DMS 273 treated with DMSO at 0.1 percent for 48 hours (cell line): Measurements from ENCODE around the gene GPR173.
A peak's percentile ranks its signal among the peaks of the same experiment; 100 is the strongest.

Experiments
- DNase-seq: peaks from one replicate; lab custom pipeline; 2025; lab: John Stamatoyannopoulos, UW

GPR173 gene

GRCh38 chrX:53089925-53090324, 41.3 kb downstream of the GPR173 start:
- DNase-seq, result no peak

GRCh38 chrX:53091354-53091753, 42.8 kb downstream of the GPR173 start:
- DNase-seq, result no peak

GRCh38 chrX:53093177-53093655, 44.6 kb downstream of the GPR173 start:
- DNase-seq, result peak; percentile 55

GRCh38 chrX:53093748-53094581, 45.4 kb downstream of the GPR173 start, which contains the start of gene KANTR:
Gene KANTR (plus strand): TSS chrX:53094142. CDS start chrX:53124273, 30,131 bp downstream.
- DNase-seq, result peak; percentile 95

- DNase-seq, result no peak
Observed at GRCh38 chrX:53094582-53094905, 46.0 kb downstream of the GPR173 start.

- no peak for DNase-seq
Observed at GRCh38 chrX:53095796-53096195, 47.2 kb downstream of the GPR173 start.

GRCh38 chrX:53114864-53115549, 66.4 kb downstream of the GPR173 start:
- DNase-seq, result no peak

GRCh38 chrX:53115550-53115874, 66.9 kb downstream of the GPR173 start:
- no peak for DNase-seq

GRCh38 chrX:53116101-53116500, 67.5 kb downstream of the GPR173 start:
- DNase-seq, result no peak

- no peak for DNase-seq
Observed at GRCh38 chrX:53122013-53122412, 73.4 kb downstream of the GPR173 start.

- no peak for DNase-seq
Observed at GRCh38 chrX:53125506-53125905, 76.9 kb downstream of the GPR173 start.

- no peak for DNase-seq
Observed at GRCh38 chrX:53126377-53126776, 77.8 kb downstream of the GPR173 start.

GRCh38 chrX:53128097-53128749, 79.6 kb downstream of the GPR173 start:
- no peak for DNase-seq
